ENCODE measurements around the gene GRK6.

Gene GRK6
- 17.1 to 172 (median 100) reads per million in 18 experiments for total RNA-seq

GRCh38 chr5:177426566-177427210, at the start of gene GRK6:
Gene GRK6, plus strand, starts transcription at chr5:177426676. Its CDS starts 170 bp downstream, at chr5:177426846.
- peak in 1 of 2 donors; percentile 53 for DNase-seq

GRCh38 chr5:177377851-177378776, 48.4 kb upstream of the GRK6 start:
- no peak for DNase-seq

DNA sequence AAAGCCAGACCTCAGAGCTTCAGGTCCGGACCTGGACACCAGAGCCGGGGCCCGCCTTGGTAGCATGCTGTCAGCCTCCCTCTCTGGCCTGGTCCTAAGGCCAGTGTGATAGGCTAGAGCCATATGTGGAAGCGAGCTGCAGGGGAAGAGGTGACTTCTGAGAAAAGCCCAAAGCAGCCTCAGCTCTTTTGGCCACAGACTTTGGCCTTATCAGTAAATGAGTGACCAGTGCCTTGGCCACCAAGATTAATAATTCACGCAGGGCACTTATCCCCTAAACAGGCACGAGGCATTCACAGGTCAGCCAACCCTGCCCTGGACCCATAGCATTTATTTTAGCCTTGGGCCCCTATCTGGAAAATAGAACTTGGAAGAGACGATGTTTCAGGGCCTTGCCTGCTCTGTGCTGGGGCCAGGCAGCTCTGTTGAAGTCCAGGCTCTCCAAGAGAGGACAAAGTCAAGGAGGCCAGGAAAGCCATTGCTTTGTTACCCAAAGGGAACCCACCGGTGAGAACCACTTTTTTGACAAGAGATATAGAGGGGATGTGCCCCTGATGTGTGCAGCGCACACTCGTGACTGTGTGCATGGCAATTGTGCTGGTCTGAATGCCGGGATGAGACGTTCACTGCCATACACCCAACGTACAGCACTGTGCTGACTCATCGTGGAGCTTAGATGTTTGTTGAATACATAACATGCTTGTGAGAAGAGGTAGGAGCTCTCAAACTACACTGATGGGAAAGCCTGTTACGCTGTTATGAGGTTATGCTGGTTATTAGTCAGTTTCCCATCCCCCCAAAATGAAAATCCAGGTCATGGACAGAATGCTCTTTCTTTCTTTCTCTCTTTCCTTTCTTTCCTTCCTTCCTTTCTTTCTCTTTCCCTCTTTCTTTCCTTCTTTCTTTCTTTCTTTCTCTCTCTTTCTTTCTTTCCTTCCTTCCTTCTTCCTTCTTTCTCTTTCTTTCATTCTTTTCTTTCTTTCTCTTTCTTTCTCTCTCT, 47.3 kb upstream of the GRK6 start:
- DNase-seq, result peak in 1 of 2 donors; percentile 26

DNA sequence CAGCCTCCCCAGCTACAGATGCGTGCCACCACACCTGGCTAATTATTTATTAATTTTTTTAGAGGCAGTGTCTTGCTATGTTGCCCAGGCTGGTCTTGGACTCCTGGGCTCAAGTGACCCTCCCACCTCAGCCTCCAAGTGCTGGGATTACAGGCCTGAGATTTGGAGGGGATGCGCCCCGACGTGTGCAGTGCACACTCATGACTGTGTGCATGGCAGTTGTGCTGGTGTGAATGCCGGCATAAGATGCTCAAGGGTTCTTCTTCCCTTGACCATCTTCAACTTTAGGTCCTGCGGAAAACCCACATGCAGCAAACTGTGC, 45.7 kb upstream of the GRK6 start:
- DNase-seq, result no peak

- peak in 1 of 2 donors; percentile 28 for DNase-seq
Observed at GRCh38 chr5:177382423-177383029, 44.0 kb upstream of the GRK6 start.

DNA sequence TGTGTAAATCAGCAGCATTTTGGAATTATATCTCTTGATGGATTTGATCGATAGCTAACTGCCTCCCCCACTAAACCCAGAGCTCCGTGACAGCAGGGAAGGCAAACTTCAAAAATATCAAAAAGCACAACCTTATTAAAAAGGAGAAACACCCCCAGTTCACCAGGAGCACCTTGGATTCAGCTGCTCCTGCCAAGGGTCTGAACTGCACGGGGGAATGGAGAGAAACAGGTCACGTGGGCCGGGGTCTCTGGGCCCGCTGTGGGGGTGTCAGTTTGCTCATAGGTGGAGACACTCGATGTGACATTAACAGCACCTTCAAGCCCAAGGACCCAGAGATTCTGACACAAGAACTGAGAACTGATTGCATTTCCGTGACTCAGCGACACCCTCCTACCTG, 43.3 kb upstream of the GRK6 start:
- no peak for DNase-seq

DNA sequence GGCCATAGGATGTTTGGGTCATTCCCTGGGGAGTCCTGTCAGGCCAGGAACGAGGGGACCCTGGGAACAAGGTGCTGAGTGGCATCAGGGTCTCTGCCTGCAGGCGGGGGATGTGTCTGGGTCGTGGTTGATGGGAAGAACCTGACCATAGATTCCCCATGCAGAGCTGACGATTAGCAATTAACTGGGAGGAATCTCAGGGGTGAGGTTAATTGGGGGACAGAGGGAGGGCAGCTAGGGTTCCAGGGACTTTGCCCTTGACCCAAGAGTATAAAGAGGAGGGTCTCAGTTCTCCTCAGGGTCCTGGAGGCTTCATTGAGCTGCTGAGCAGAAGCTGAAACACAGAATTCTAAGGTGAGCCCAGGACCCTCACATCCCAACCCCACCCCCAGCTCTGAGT, 42.3 kb upstream of the GRK6 start, which contains the start of gene SLC34A1:
Gene SLC34A1, plus strand, starts transcription at position 301 of the 400 bp plus-strand sequence. CDS start 1,308 bp downstream, outside the sequence.
- no peak for DNase-seq

DNA sequence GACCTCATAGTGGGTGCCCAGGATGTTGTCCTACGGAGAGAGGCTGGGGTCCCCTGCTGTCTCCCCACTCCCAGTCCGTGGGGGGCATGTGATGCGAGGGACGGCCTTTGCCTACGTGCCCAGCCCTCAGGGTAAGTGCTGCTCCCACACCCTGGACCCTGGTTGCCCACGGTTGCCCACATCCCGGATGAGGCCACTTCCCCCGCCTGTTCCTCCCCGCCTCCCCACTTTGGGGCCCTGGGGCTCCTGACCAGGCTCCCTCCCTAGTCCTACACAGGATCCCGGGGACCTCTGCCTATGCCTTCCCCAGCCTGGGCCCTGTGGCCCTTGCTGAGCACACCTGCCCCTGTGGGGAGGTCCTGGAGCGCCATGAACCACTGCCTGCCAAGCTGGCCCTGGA, 40.8 kb upstream of the GRK6 start:
- DNase-seq, result no peak

- no peak for DNase-seq
Observed at GRCh38 chr5:177386542-177386941, 39.9 kb upstream of the GRK6 start.

DNA sequence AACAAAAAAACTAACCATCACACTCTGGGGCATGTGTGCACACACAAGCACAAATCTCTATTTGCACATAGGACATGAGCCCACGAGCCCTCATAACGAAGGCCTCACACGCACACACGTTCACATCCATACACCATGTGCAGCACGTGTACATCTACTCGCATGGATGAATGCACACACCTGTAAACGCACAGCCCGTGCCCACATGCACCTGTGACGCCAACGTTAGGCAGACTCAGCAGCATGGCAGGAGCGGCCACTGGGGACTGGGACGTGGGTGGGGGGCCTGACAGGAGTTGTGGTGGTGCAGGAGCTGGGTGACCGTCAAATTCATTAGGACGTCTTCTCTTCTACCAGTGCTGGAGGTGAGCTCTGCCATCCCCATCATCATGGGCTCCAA, 39.1 kb upstream of the GRK6 start:
- DNase-seq, result no peak

GRCh38 chr5:177388521-177389052, 37.9 kb upstream of the GRK6 start:
- DNase-seq, result no peak

DNA sequence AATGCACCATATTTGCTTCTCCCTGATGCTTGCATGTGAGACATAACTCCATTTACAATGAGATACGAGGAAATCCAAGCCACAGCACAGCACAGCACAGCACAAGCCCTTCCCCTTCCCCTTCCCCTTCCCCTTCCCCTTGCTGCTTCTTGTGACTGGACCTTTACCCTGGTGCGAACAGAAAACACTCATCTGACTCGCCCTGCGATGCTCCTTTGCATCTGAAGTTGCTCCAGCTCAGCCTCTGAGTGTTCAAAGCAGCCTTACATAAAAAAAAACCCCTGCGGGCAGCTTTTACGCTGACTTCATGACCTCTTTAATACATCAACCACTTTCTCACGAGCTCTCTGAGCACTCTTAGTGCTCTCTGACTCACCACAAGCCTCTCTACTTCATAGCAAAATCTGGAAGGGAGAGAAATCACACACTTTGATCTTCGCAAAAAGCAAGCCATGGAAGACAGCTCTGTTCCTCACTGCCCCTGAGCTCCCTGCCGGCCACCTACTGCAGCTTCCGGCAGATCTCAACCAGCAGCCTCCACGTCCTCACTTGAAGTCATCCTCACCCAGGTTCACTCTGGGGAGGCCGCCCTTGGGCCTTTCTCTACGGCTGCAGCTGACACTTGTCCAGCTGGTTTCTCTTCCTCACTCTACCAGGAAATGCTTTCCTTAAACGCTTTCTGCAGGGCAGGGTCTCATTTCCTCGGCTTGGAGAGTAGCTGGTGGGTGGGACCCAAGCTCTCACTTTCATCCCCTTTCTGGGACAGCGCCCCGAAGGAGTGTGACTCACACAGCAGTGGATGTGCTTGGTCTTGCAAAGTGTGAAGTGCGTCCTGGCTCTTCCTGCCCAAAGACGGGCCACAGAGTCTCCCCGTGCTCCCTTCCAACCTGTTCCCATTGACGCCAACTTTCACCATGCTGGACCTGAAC, 37.0 kb upstream of the GRK6 start:
- peak; percentile 73 to 74 for DNase-seq

GRCh38 chr5:177390363-177391300, 35.8 kb upstream of the GRK6 start:
- DNase-seq, result peak; percentile 85 to 87

GRCh38 chr5:177392765-177393164, 33.7 kb upstream of the GRK6 start:
- DNase-seq, result no peak

DNA sequence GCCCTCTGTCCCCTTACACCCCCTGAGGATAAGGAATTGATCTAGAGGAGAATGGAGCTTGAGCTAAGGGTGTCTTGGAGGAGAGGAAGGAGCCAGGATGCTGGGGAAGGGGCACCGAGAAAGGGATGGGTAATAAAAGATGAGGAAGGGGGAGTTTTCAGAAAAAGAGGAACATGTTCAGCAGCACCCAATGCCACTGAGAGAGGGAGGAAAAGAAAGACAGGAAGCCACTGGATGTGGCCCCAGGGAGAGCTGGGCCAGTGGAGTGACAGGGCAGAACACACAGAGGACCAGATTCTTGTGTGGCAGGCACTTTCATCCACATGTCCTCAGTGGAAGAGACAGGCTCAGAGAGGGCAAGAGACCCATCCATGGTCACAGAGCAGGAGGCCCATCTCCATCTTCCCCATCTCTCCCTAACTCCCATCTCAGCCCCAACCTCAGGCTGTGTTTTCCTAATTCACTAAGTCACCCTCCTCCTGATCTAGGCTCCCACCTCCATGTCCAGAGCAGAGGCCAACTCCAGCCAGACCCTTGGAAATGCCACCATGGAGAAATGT, 33.2 kb upstream of the GRK6 start:
- no peak for DNase-seq

GRCh38 chr5:177393990-177394389, 32.5 kb upstream of the GRK6 start:
- no peak for DNase-seq

GRCh38 chr5:177396078-177396477, 30.4 kb upstream of the GRK6 start:
- no peak for DNase-seq

DNA sequence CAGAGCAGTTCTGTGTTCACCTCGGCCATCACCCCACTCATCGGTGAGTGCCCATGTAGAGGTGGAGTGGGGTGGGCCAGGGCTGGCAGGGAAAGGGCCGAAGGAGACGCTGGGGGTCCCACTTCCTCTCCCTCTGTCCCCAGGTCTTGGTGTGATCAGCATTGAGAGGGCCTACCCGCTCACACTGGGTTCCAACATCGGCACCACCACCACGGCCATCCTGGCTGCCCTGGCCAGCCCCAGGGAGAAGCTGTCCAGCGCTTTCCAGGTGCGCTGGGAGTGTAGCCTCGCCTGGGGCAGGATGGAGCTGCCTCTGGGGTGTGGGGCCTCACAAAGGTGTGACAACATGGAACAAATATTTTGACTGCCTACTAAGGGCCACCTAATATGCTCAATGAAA, 29.7 kb upstream of the GRK6 start:
- no peak for DNase-seq

GRCh38 chr5:177397875-177398390, 28.5 kb upstream of the GRK6 start:
- no peak for DNase-seq
